ENCODE data around the gene SHROOM3. TPM values are rescaled to one million over a fixed set of nuclear protein-coding genes. Genes with fewer than 3 reads are reported as not detected.

Gene SHROOM3
- 1.2 and 5.5 TPM in 2 replicates for total RNA-seq

DNA sequence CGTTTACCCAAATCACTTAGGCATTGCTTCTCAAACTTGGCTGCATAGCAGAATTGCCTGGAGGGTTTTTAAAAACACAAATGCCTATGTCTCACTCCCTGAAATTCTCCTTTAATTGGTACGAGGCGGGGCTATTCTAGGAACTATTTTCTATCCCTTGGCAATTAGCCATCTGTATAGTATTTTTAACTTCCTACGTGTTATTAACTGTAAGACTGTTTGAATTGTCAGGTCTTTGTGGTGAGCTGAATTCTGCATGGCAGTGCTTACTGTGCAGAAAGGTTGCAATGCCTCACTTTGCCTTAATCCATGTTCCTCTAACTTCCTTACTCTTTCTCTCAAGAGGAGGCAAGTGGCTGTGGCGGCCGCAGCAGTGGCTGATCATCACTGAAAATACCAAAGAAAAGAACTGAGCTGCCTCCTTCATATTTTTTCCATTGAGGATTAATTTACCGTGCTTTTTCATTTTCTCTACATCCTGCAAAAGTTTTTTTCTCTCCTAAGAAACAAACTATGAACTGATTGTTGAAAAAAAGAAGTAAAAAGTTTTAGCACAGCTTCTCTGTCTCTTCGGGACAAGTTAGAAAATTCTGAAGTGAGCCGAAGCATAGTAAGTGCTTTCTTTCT lies at the start of gene SHROOM3:
SHROOM3 (plus strand) TSS at position 329 of the 627 bp plus-strand sequence. CDS start 824 bp downstream, outside the sequence.

DNA sequence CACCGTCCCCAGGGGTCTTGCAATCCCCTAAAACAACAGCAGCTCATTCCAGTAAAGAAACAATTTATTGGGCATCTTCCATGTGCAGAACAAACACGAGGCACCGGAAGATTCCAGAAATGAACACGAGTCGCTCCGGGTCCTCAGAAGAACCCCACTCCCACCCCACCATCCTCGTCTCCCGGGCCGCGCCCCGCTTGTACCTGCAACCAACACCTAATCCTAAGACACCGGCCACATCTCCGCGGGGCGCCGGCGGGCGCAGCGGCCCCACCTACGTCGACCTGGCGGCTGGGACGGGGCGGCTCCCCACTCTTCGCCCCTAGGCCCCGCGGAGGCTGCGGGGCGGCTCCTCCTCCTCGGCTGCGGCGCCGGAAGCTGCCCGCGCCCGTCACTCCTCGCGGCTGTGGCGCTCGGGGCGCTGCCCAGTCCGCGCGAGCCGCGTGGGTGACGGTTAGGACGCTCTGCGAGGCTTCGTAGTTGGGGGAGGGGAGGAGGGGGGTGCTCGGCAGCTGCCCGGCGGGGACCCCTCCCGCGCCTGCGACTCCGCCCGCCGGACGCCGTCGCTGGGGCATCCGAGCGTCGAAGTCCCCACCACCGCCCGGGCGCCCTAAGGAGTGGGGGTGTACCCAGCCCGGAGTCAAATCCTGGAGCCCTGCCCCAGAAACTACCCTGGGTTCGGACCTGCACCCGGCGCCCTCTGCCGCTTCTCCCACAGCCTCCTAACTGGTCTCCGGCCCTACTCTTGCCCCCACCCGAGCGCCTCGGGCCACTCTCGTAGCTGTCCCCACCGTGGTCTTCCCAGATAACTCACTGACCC lies 14.1 kb upstream of the SHROOM3 start, which contains the start of gene CCDC158:
CCDC158 (minus strand) TSS at position 380 of the 820 bp plus-strand sequence. CDS start 17,934 bp downstream, outside the sequence.

Other genes starting within 250 kb of the SHROOM3 start
- 155 and 251 TPM in 2 replicates for gene SCARB2, start 221.4 kb upstream of the SHROOM3 start, total RNA-seq
- gene FAM47E, start 183.5 kb upstream of the SHROOM3 start, total RNA-seq: 0.18 and 0.28 TPM in 2 replicates
- 2.7 and 6.1 TPM in 2 replicates for gene STBD1, start 128.5 kb upstream of the SHROOM3 start, total RNA-seq
- gene CCDC158, start 14.1 kb upstream of the SHROOM3 start, total RNA-seq: under 0.01 TPM in 1 of 2 replicates, not detected in the other